HUES48 (cell line): ENCODE measurements around the gene MMP3.

ENCODE experiments used
- H3K27ac ChIP-seq: one replicate; pipeline ENCODE4 v1.7.0; 2013; ENCODE audit warnings: low read depth, low read length, inconsistent platforms
- H3K27me3 ChIP-seq: 2 replicates; pipeline ENCODE4 v1.6.1; 2013; ENCODE audit warnings: mild to moderate bottlenecking, low read length; ENCODE audit not compliant: control insufficient read depth, insufficient read depth
- H3K36me3 ChIP-seq: 2 replicates; pipeline ENCODE4 v1.6.1; 2013; ENCODE audit warnings: low read length; ENCODE audit not compliant: control insufficient read depth, insufficient read depth
- H3K4me1 ChIP-seq: 2 replicates; pipeline ENCODE4 v1.6.1; 2013; ENCODE audit warnings: mild to moderate bottlenecking, low read length; ENCODE audit not compliant: control insufficient read depth, insufficient read depth
- H3K4me3 ChIP-seq: 2 replicates; pipeline ENCODE4 v1.5.1; 2013; ENCODE audit warnings: mild to moderate bottlenecking, low read depth, low read length
- H3K9ac ChIP-seq: 2 replicates; pipeline ENCODE4 v1.6.1; 2013; ENCODE audit warnings: mild to moderate bottlenecking, low read depth, low read length, moderate library complexity
- H3K9me3 ChIP-seq: 2 replicates; pipeline ENCODE4 v1.6.1; 2013; ENCODE audit warnings: low read length; ENCODE audit not compliant: control insufficient read depth, insufficient read depth

The MMP3 gene

GRCh38 chr11:102853956-102854355, 10.5 kb upstream of the MMP3 start:
- no peak overlapping the region for H3K27ac ChIP-seq
- H3K27me3 ChIP-seq: no peaks in the 10 kb centered on the region
- H3K4me1 ChIP-seq: no peaks in the 10 kb centered on the region
- no peaks in the 10 kb centered on the region for H3K36me3 ChIP-seq
- no peaks in the 10 kb centered on the region for H3K9me3 ChIP-seq
- H3K9ac ChIP-seq: no peak overlapping the region
- no peak overlapping the region for H3K4me3 ChIP-seq

- no peaks in the 10 kb centered on the region for H3K4me1 ChIP-seq
- H3K9me3 ChIP-seq: no peaks in the 10 kb centered on the region
- no peak overlapping the region for H3K4me3 ChIP-seq
- H3K36me3 ChIP-seq: no peaks in the 10 kb centered on the region
- H3K27me3 ChIP-seq: no peaks in the 10 kb centered on the region
- H3K27ac ChIP-seq: no peak overlapping the region
- no peak overlapping the region for H3K9ac ChIP-seq
Measured at GRCh38 chr11:102853055-102853454, 9.6 kb upstream of the MMP3 start.

GRCh38 chr11:102850973-102851745, 7.8 kb upstream of the MMP3 start:
- H3K9ac ChIP-seq: no peak overlapping the region
- H3K27ac ChIP-seq: no peak overlapping the region
- H3K27me3 ChIP-seq: no peaks in the 10 kb centered on the region
- H3K36me3 ChIP-seq: no peaks in the 10 kb centered on the region
- no peaks in the 10 kb centered on the region for H3K4me1 ChIP-seq
- H3K9me3 ChIP-seq: no peaks in the 10 kb centered on the region
- H3K4me3 ChIP-seq: no peak overlapping the region

- Histone ChIP-seq H3K9ac (no peak overlapping the region), H3K4me3 (no peak overlapping the region), H3K9me3 (no peaks in the 10 kb centered on the region), H3K27me3 (no peaks in the 10 kb centered on the region), H3K27ac (no peak overlapping the region), H3K4me1 (no peaks in the 10 kb centered on the region), H3K36me3 (no peaks in the 10 kb centered on the region)
Measured at GRCh38 chr11:102849311-102849710, 5.9 kb upstream of the MMP3 start.

GRCh38 chr11:102846292-102846691, 2.9 kb upstream of the MMP3 start:
- no peak overlapping the region for H3K4me3 ChIP-seq
- H3K9me3 ChIP-seq: no peaks in the 10 kb centered on the region
- no peak overlapping the region for H3K9ac ChIP-seq
- H3K27me3 ChIP-seq: no peaks in the 10 kb centered on the region
- no peak overlapping the region for H3K27ac ChIP-seq
- H3K36me3 ChIP-seq: no peaks in the 10 kb centered on the region
- no peaks in the 10 kb centered on the region; the same call in 1 of the 2 replicates for H3K4me1 ChIP-seq

- H3K4me1 ChIP-seq: no peaks in the 10 kb centered on the region; the same call in 1 of the 2 replicates
- H3K4me3 ChIP-seq: no peak overlapping the region
- H3K36me3 ChIP-seq: no peaks in the 10 kb centered on the region
- no peaks in the 10 kb centered on the region for H3K27me3 ChIP-seq
- no peaks in the 10 kb centered on the region for H3K9me3 ChIP-seq
- no peak overlapping the region for H3K9ac ChIP-seq
- H3K27ac ChIP-seq: no peak overlapping the region
Measured at GRCh38 chr11:102842930-102843329, 479 bp downstream of the MMP3 start.

GRCh38 chr11:102840018-102840417, 3.4 kb downstream of the MMP3 start:
- Histone ChIP-seq H3K9me3 (no peaks in the 10 kb centered on the region), H3K9ac (no peak overlapping the region), H3K4me3 (no peak overlapping the region), H3K36me3 (no peaks in the 10 kb centered on the region), H3K27me3 (no peaks in the 10 kb centered on the region), H3K4me1 (peaks cover 17% of the 10 kb centered on the region), H3K27ac (no peak overlapping the region)

GRCh38 chr11:102837646-102838045, 5.8 kb downstream of the MMP3 start:
- H3K9me3 ChIP-seq: no peaks in the 10 kb centered on the region
- no peak overlapping the region for H3K27ac ChIP-seq
- no peaks in the 10 kb centered on the region for H3K36me3 ChIP-seq
- peaks cover 17% of the 10 kb centered on the region for H3K4me1 ChIP-seq
- no peak overlapping the region for H3K4me3 ChIP-seq
- no peaks in the 10 kb centered on the region for H3K27me3 ChIP-seq
- no peak overlapping the region for H3K9ac ChIP-seq

GRCh38 chr11:102837156-102837555, 6.3 kb downstream of the MMP3 start:
- no peaks in the 10 kb centered on the region for H3K36me3 ChIP-seq
- H3K27ac ChIP-seq: no peak overlapping the region
- H3K9me3 ChIP-seq: no peaks in the 10 kb centered on the region
- H3K4me1 ChIP-seq: peaks cover 17% of the 10 kb centered on the region
- no peak overlapping the region for H3K9ac ChIP-seq
- no peaks in the 10 kb centered on the region for H3K27me3 ChIP-seq
- no peak overlapping the region for H3K4me3 ChIP-seq

- peaks cover 17% of the 10 kb centered on the region for H3K4me1 ChIP-seq
- no peaks in the 10 kb centered on the region for H3K36me3 ChIP-seq
- H3K4me3 ChIP-seq: no peak overlapping the region; the same call in 1 of the 2 replicates
- no peaks in the 10 kb centered on the region for H3K9me3 ChIP-seq
- no peaks in the 10 kb centered on the region for H3K27me3 ChIP-seq
- no peak overlapping the region for H3K27ac ChIP-seq
- no peak overlapping the region for H3K9ac ChIP-seq
Measured at GRCh38 chr11:102836290-102836875, 7.0 kb downstream of the MMP3 start.

- H3K36me3 ChIP-seq: no peaks in the 10 kb centered on the region
- no peak overlapping the region for H3K9ac ChIP-seq
- peaks cover 17% of the 10 kb centered on the region for H3K4me1 ChIP-seq
- H3K4me3 ChIP-seq: no peak overlapping the region
- no peaks in the 10 kb centered on the region for H3K27me3 ChIP-seq
- no peaks in the 10 kb centered on the region for H3K9me3 ChIP-seq
- no peak overlapping the region for H3K27ac ChIP-seq
Measured at GRCh38 chr11:102833731-102834130, 9.7 kb downstream of the MMP3 start.
